Neuron (in vitro differentiated cells): ENCODE results near the gene RAD18.

Source experiments
- H2AFZ ChIP-seq: one replicate; pipeline ENCODE4 v1.6.1; 2013; ENCODE audit warnings: low read depth, mild to moderate bottlenecking, inconsistent platforms, low read length, moderate library complexity
- H3K27me3 ChIP-seq: one replicate; pipeline ENCODE4 v1.6.1; 2013; ENCODE audit warnings: low read length; ENCODE audit not compliant: insufficient read depth
- H3K36me3 ChIP-seq: one replicate; pipeline ENCODE4 v1.6.1; 2013; ENCODE audit warnings: low read length; ENCODE audit not compliant: insufficient read depth
- H3K4me1 ChIP-seq: one replicate; pipeline ENCODE4 v1.6.1; 2013; ENCODE audit warnings: low read length; ENCODE audit not compliant: insufficient read depth
- H3K4me3 ChIP-seq: 2 replicates; pipeline ENCODE4 v1.5.1; 2013; ENCODE audit warnings: mild to moderate bottlenecking, low read length, moderate library complexity
- H3K9me3 ChIP-seq: one replicate; pipeline ENCODE4 v1.6.1; 2013; ENCODE audit warnings: low read length

RAD18 gene

GRCh38 chr3:8875836-8876235, 87.4 kb downstream of the RAD18 start:
- peaks cover 23% of the 10 kb centered on the region for H3K36me3 ChIP-seq
- H3K4me3 ChIP-seq, result no peak overlapping the region
- H3K4me1 ChIP-seq, result no peaks in the 10 kb centered on the region
- no peaks in the 10 kb centered on the region for H3K27me3 ChIP-seq
- no peaks in the 10 kb centered on the region for H3K9me3 ChIP-seq
- no peak overlapping the region for H2AFZ ChIP-seq

DNA sequence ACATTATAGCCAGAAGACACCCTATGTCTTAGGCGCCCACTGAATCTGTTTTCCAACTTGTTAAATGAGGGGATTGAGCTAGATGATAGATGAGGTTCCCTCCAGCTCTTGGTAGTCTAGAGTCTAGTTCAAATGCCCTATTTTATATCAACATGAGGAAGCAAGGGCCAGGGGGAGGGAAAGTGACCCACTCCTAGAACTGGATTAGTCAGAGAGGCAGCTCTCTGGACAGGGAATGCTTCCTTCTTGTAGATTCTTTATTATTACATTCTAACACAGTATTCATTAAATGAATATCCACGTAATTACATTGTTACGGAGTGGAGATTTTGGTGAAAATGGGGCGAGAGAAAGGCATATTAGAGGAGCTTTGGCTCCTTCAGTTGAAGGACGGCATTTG, 89.5 kb downstream of the RAD18 start:
- no peak overlapping the region for H3K4me3 ChIP-seq
- H3K27me3 ChIP-seq, result no peaks in the 10 kb centered on the region
- H3K9me3 ChIP-seq, result no peaks in the 10 kb centered on the region
- H2AFZ ChIP-seq, result no peak overlapping the region
- H3K36me3 ChIP-seq, result peaks cover 11% of the 10 kb centered on the region
- peaks cover 15% of the 10 kb centered on the region for H3K4me1 ChIP-seq

DNA sequence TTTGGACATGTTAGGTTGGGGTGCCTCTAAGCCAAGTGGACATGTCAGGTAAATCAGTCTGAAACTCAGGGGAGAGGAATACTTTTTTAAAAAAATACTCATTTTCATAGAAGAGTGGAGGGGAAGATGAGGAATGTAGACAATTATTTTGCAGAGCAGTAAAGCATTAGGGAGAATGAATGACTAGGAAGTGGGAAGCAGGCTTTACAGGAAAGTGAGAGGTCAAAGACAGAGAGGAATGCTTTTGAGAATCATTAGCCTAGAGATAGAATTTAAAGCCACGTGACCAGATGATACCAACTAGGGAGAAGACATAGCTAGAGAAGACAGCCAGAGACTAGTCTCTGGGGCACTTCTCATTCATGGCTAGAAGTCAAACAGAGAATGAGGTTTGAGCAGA, 91.0 kb downstream of the RAD18 start:
- no peaks in the 10 kb centered on the region for H3K9me3 ChIP-seq
- H3K4me1 ChIP-seq, result peaks cover 18% of the 10 kb centered on the region
- H3K36me3 ChIP-seq, result peaks cover 6% of the 10 kb centered on the region
- H2AFZ ChIP-seq, result no peak overlapping the region
- no peaks in the 10 kb centered on the region for H3K27me3 ChIP-seq
- H3K4me3 ChIP-seq, result no peak overlapping the region

DNA sequence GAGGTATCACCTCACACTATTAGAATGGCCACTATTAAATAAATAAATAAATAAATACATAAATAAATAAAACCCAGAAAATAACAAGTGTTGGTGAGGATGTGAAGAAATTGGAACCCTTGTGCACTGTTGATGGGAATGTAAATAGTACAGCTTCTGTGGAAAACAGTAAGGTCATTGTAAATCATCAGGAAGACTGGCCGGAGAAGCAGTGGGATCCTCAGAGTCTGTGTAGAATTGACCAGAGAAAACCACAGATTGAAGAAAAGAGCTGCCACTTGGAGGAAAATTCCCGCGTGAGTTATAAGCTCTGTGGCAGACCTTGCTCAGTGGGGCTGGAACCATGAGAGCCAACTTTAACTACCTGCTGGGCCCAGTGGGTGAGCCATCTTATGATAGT, 92.0 kb downstream of the RAD18 start:
- H3K27me3 ChIP-seq, result no peaks in the 10 kb centered on the region
- no peak overlapping the region for H3K4me3 ChIP-seq

GRCh38 chr3:8870134-8870533, 93.1 kb downstream of the RAD18 start:
- H3K9me3 ChIP-seq, result no peaks in the 10 kb centered on the region
- peaks cover 18% of the 10 kb centered on the region for H3K4me1 ChIP-seq
- H2AFZ ChIP-seq, result no peak overlapping the region
- H3K4me3 ChIP-seq, result no peak overlapping the region
- H3K27me3 ChIP-seq, result no peaks in the 10 kb centered on the region
- no peaks in the 10 kb centered on the region for H3K36me3 ChIP-seq

More for the DNA sequence above, 92.0 kb downstream of the RAD18 start:
- Histone ChIP-seq H3K36me3 (no peaks in the 10 kb centered on the region), H3K9me3 (no peaks in the 10 kb centered on the region), H3K4me1 (peaks cover 18% of the 10 kb centered on the region), H2AFZ (no peak overlapping the region)

- no peak overlapping the region for H3K4me3 ChIP-seq
- H3K4me1 ChIP-seq, result peaks cover 18% of the 10 kb centered on the region
- no peak overlapping the region for H2AFZ ChIP-seq
- no peaks in the 10 kb centered on the region for H3K27me3 ChIP-seq
- H3K36me3 ChIP-seq, result no peaks in the 10 kb centered on the region
- no peaks in the 10 kb centered on the region for H3K9me3 ChIP-seq
Measured at GRCh38 chr3:8869613-8870012, 93.7 kb downstream of the RAD18 start.

DNA sequence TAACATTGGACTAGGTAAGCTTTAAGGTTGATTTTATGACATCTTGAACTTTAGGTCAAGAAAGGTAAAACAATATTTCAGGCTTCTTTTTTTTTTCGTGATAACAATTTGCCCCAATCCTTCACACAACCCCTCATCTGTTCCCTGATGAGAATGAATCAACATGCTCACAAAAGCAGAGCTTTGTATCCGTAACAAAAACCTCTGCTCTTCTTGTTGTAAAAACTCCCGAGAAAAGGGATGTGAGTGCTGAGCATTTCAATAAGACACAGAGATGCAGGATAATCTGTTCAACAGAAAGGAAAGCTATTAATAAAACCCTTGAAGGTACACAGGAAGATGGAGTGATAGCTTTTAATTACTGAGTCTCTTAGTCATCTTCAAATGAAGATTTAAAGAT, 94.3 kb downstream of the RAD18 start:
- Histone ChIP-seq H2AFZ (no peak overlapping the region), H3K4me1 (peaks cover 18% of the 10 kb centered on the region), H3K4me3 (no peak overlapping the region), H3K27me3 (no peaks in the 10 kb centered on the region), H3K9me3 (no peaks in the 10 kb centered on the region), H3K36me3 (no peaks in the 10 kb centered on the region)

DNA sequence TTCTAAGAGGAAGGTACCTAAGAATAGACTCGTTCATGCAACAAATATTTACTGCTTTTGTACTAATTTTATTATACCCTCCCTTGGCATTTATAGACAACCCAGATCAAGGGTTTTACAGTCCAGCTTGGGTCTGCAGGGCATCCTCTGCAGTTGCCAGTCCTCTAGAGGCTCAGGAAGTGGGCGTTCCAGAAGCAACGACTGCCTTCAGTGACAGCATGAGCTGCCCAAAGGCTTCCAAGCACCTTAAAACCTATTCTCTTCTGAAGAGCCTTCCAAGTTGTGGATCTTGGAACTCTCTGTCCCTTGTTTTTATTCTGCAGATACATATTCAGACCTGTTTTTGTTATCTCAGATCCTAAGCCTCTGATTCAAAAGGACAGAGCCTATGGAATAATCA, 95.6 kb downstream of the RAD18 start:
- no peaks in the 10 kb centered on the region for H3K27me3 ChIP-seq
- H3K9me3 ChIP-seq, result peaks cover 2% of the 10 kb centered on the region
- no peaks in the 10 kb centered on the region for H3K36me3 ChIP-seq
- no peak overlapping the region for H3K4me3 ChIP-seq
- no peak overlapping the region for H2AFZ ChIP-seq
- H3K4me1 ChIP-seq, result peaks cover 18% of the 10 kb centered on the region

DNA sequence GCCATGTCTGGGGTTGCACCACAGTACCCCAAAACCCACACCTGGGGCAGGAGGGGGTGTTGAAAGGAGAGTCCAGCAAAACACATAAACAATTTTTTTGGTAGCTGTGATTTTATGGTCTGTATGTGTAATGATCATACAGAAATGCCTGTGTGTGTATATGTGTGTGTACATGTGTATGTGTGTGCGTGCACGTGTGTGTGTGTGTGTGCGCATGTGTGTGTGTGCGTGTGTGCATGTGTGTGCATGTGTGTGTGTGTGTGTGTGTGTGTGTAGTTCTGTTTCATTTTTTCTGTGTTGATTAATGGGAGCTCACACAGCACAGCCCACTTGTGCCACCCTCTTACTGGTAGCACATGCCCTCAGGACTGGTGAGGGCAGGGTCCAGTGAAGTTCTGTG, 97.6 kb downstream of the RAD18 start:
- H3K27me3 ChIP-seq, result no peaks in the 10 kb centered on the region
- H3K4me1 ChIP-seq, result peaks cover 18% of the 10 kb centered on the region
- H3K4me3 ChIP-seq, result no peak overlapping the region
- no peak overlapping the region for H2AFZ ChIP-seq
- H3K36me3 ChIP-seq, result no peaks in the 10 kb centered on the region
- peaks cover 2% of the 10 kb centered on the region for H3K9me3 ChIP-seq

DNA sequence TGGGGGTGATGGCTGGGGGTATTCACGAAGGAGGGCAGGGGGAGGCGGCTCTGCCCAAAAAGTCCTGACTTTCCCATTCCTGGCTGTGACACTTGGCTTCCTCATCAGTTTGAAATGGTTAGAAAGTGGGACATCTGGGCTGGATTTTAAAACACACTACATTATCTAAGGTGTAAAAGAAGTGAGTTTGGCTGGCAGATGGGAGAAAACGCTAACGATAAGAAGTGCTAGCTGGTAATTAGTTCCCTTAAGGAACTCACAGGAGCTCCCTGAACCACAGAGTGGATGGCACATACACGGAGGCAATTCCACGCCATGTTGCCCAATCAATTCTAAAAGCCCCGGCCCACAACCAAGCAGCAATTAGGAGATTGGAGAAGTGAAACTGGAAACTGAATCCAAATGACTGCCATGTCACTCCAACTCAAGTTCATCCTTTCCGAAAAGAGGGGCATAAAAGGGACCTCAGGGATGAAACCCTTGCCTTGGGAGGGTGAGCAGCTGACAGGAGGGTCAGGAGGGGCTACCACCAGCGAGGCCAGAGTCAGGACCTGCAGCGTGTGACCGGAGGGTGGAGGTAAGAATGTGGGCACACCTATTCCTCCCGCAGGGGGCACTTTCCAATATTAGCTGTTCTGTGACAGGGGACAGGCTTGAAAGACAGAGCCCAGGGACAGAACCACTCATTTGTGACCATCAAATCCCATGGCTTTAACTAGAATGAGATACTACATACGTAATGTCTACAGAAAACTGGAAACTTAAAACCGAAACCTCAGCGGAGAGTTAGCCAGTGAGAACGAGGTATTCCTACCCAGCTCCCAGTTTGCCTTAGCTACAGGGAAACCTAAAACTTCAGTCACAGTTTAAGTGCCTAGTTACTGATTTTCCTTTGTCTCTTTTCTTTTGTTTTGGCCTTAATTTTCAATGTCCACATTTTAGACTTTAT, 98.6 kb downstream of the RAD18 start:
- H3K36me3 ChIP-seq, result no peaks in the 10 kb centered on the region
- no peak overlapping the region for H3K4me3 ChIP-seq
- peaks cover 12% of the 10 kb centered on the region for H3K4me1 ChIP-seq
- no peaks in the 10 kb centered on the region for H3K27me3 ChIP-seq
- no peak overlapping the region for H2AFZ ChIP-seq
- peaks cover 2% of the 10 kb centered on the region for H3K9me3 ChIP-seq

DNA sequence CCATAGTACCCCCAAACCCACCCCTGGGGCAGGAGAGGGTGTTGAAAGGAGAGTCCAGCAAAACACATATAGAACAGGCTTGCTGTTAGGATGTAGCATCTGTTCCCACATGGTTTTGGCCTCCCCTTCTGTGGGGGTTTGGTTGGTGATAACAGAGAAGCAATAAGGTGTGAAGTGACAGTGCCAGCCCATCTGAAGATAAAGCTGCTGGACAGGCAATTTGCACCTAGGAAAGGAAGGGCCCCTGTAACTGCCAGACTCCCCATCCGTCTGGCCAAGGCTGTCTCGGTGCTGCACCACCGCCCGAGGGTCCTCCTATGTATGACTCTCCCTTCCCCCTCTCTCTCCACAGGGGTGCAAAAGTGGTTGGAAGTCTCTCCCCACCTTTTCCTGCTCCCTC, 99.4 kb downstream of the RAD18 start:
- Histone ChIP-seq H3K36me3 (no peaks in the 10 kb centered on the region), H3K4me1 (peaks cover 4% of the 10 kb centered on the region), H3K4me3 (no peak overlapping the region), H2AFZ (no peak overlapping the region), H3K9me3 (peaks cover 2% of the 10 kb centered on the region), H3K27me3 (no peaks in the 10 kb centered on the region)

GRCh38 chr3:8857720-8858367, 105.4 kb downstream of the RAD18 start:
- Histone ChIP-seq H3K27me3 (no peaks in the 10 kb centered on the region), H3K4me3 (no peak overlapping the region), H3K36me3 (no peaks in the 10 kb centered on the region), H3K9me3 (peaks cover 3% of the 10 kb centered on the region), H3K4me1 (no peaks in the 10 kb centered on the region), H2AFZ (no peak overlapping the region)

- Histone ChIP-seq H3K9me3 (peaks cover 3% of the 10 kb centered on the region), H3K4me1 (no peaks in the 10 kb centered on the region), H3K27me3 (no peaks in the 10 kb centered on the region), H2AFZ (no peak overlapping the region), H3K4me3 (no peak overlapping the region), H3K36me3 (no peaks in the 10 kb centered on the region)
Measured at GRCh38 chr3:8856721-8857120, 106.6 kb downstream of the RAD18 start.
